ENCODE results near the gene SHISA5. TPM values are rescaled to one million over a fixed set of nuclear protein-coding genes. Genes with fewer than 3 reads are reported as not detected.

The SHISA5 gene
- total RNA-seq, 2 experiments from 2014 or later = 88.9 to 93.1 TPM

GRCh38 chr3:48428088-48428571 is 75.8 kb downstream of the SHISA5 start:
- Mint-ChIP-seq H3K9me3 (no peaks in the 10 kb centered on the region), H3K36me3 (peaks cover 4% of the 10 kb centered on the region), H3K4me1 (ENCODE audit: low read depth) (peaks cover 2% of the 10 kb centered on the region), H3K27me3 (no peaks in the 10 kb centered on the region), H3K4me3 (peak overlapping the region; percentile 28), H3K27ac (no peak overlapping the region)
- POLR2A ChIA-PET = interaction anchor here (1.0 kb wide), 2 partner anchors 11 to 46 kb away, joined by 3 read pairs; partner anchors contain the start of gene CCDC51
- intact Hi-C loops (cut with micrococcal nuclease) = no loop called here
- DNase-seq = no peak
- CTCF ChIA-PET = interaction anchor here (1.0 kb wide), 1 partner anchor 27 kb away, joined by 3 read pairs; no protein-coding TSS in a partner anchor

GRCh38 chr3:48427630-48427962 is 76.4 kb downstream of the SHISA5 start:
- Mint-ChIP-seq H3K27ac (no peak overlapping the region), H3K36me3 (peaks cover 4% of the 10 kb centered on the region), H3K4me1 (ENCODE audit: low read depth) (peaks cover 2% of the 10 kb centered on the region), H3K9me3 (no peaks in the 10 kb centered on the region), H3K27me3 (no peaks in the 10 kb centered on the region), H3K4me3 (peak overlapping the region; percentile 28)
- intact Hi-C loops (cut with micrococcal nuclease) = no loop called here
- CTCF ChIA-PET = interaction anchor here (9.5 kb wide), 1 partner anchor 8 kb away, joined by 60 read pairs; no protein-coding TSS in a partner anchor
- no peak for DNase-seq
- POLR2A ChIA-PET = no interaction called here

DNA sequence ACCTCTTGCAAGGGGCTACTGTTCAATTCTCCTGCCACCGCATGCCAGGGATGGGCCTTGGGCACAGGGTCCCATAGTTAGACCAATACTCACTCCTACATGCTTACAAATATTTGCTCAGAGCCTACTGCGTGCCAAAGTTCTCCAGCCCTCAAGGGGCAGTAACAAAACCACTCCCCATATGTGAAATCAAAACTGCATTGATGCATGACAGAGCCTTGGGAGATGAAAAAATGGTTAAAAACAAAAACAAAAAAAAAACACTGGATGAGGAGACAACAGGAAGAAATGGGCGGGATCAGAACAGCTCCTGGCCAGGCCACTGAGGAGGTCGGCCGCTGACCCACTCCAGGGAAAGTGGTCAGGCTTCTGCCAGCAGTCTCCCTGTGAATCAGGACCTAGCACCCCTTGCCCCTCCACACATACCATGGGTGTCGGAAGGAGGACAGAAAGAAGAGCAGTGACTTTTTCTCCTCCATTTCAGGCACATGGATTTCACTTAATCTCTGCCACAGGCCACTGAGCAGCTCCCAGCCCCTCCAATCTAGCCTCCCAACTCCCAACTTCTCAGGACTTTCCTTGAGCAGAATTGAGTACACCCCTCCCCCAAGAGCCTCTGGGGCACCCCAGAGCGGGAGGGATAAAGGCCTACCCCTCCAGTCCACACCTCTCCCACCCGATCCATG is 76.9 kb downstream of the SHISA5 start:
- ChIA-PET CTCF (interaction anchor here (9.5 kb wide), 1 partner anchor 8 kb away, joined by 60 read pairs; no protein-coding TSS in a partner anchor), POLR2A (no interaction called here)
- H3K4me1 Mint-ChIP-seq (ENCODE audit: low read depth) = peaks cover 2% of the 10 kb centered on the region
- H3K36me3 Mint-ChIP-seq = peaks cover 4% of the 10 kb centered on the region
- intact Hi-C loops (cut with micrococcal nuclease) = no loop called here
- no peaks in the 10 kb centered on the region for H3K27me3 Mint-ChIP-seq
- DNase-seq = no peak
- H3K27ac Mint-ChIP-seq = no peak overlapping the region
- no peaks in the 10 kb centered on the region for H3K9me3 Mint-ChIP-seq
- H3K4me3 Mint-ChIP-seq = no peak overlapping the region

DNA sequence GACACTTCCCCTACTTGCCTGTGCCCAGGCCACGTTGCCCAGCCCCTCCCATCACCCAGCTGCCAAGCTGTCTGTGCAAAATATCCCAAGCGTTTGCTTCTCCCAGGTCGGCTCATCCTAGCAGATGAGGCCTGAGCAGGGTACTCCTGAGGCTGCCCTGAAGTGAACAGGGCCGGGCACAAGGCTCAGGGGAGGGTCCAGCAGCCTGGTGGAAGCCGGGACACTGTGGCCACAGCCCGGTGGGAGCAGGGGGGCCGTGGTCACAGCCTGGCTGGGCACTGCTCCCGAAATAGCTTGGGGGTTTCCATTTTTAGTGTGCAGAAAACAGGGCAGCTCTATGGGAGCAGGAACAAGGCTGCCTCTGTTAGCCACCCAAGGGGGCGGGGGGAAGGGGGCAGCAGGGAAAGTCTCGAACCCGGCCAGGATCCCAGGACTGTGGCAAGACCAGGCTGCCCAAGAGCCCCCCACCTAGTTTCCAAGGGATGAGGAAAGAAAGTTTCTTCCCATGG is 77.5 kb downstream of the SHISA5 start:
- Mint-ChIP-seq H3K36me3 (no peaks in the 10 kb centered on the region), H3K9me3 (no peaks in the 10 kb centered on the region), H3K4me3 (no peak overlapping the region), H3K27me3 (no peaks in the 10 kb centered on the region), H3K4me1 (ENCODE audit: low read depth) (peaks cover 2% of the 10 kb centered on the region), H3K27ac (no peak overlapping the region)
- DNase-seq = no peak
- POLR2A ChIA-PET = no interaction called here
- intact Hi-C loops (cut with micrococcal nuclease) = no loop called here
- CTCF ChIA-PET = interaction anchor here (1.0 to 9.5 kb wide), 3 partner anchors 9 to 144 kb away, joined by 3 to 60 read pairs (median 6); no protein-coding TSS in a partner anchor

- Mint-ChIP-seq H3K4me3 (no peak overlapping the region), H3K36me3 (no peaks in the 10 kb centered on the region), H3K27ac (no peak overlapping the region), H3K4me1 (ENCODE audit: low read depth) (no peaks in the 10 kb centered on the region), H3K9me3 (no peaks in the 10 kb centered on the region), H3K27me3 (no peaks in the 10 kb centered on the region)
- ChIA-PET POLR2A (no interaction called here), CTCF (interaction anchor here (1.0 to 9.5 kb wide), 3 partner anchors 10 to 143 kb away, joined by 3 to 60 read pairs (median 6); no protein-coding TSS in a partner anchor)
- DNase-seq = no peak
- intact Hi-C loops (cut with micrococcal nuclease) = no loop called here
Measured at GRCh38 chr3:48425281-48425812, 78.6 kb downstream of the SHISA5 start.

DNA sequence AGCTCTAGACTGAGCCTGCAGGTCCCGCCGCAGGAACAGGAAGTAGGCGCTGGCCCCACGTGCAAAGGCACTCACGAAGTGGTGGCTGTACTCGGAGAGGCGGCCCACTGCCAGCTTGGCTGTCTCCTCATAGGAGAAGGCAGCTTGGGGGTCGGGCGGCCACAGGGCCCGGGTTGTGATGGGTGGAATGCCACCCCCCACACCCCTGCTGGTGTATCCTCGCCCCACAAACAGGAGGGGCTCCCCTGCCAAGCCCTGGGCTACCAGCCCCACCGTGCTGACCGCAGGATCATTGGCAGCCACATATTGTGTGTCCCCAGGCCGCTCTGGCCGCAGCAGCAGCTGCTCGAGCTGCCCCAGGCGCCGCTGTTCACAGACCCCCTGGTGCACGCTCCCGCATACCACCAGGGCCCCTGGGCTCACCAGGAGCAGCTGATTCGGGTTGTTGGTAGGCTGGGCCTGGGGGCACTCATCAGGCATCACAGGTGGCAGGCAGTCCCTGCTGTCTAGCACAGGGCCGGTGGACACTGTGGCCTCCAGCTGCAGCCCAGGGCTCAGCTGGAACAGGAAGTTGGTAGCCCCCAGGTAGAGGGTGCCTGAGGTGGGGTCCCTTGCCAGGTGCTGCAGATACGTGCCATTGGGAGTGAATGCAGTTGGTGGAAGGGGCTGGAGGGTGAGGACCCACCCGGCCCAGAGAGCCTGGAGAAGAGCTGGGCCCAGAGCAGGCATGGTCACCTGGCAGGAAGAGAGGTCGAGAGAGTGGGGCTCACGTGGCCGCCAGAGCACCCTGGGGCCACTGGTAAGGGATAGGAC is 79.9 kb downstream of the SHISA5 start:
- DNase-seq = no peak
- H3K4me3 Mint-ChIP-seq = no peak overlapping the region
- POLR2A ChIA-PET = no interaction called here
- CTCF ChIA-PET = interaction anchor here (0.6 to 9.5 kb wide), 4 partner anchors 11 to 150 kb away, joined by 3 to 60 read pairs (median 7); no protein-coding TSS in a partner anchor
- H3K27me3 Mint-ChIP-seq = no peaks in the 10 kb centered on the region
- intact Hi-C loops (cut with micrococcal nuclease) = no loop called here
- H3K27ac Mint-ChIP-seq = no peak overlapping the region
- H3K36me3 Mint-ChIP-seq = no peaks in the 10 kb centered on the region
- H3K4me1 Mint-ChIP-seq (ENCODE audit: low read depth) = no peaks in the 10 kb centered on the region
- H3K9me3 Mint-ChIP-seq = no peaks in the 10 kb centered on the region

GRCh38 chr3:48423241-48423882 is 80.6 kb downstream of the SHISA5 start:
- H3K27ac Mint-ChIP-seq = no peak overlapping the region
- POLR2A ChIA-PET = no interaction called here

GRCh38 chr3:48422681-48423080 is 81.3 kb downstream of the SHISA5 start:
- Mint-ChIP-seq H3K36me3 (no peaks in the 10 kb centered on the region), H3K4me1 (ENCODE audit: low read depth) (no peaks in the 10 kb centered on the region), H3K4me3 (no peak overlapping the region), H3K27me3 (no peaks in the 10 kb centered on the region), H3K27ac (no peak overlapping the region), H3K9me3 (no peaks in the 10 kb centered on the region)
- POLR2A ChIA-PET = no interaction called here
- intact Hi-C loops (cut with micrococcal nuclease) = no loop called here
- no peak for DNase-seq
- CTCF ChIA-PET = interaction anchor here (1.6 to 9.5 kb wide), 3 partner anchors 13 to 149 kb away, joined by 3 to 60 read pairs (median 11); no protein-coding TSS in a partner anchor

More at GRCh38 chr3:48423241-48423882, 80.6 kb downstream of the SHISA5 start:
- H3K9me3 Mint-ChIP-seq = no peaks in the 10 kb centered on the region
- no peak for DNase-seq
- no peak overlapping the region for H3K4me3 Mint-ChIP-seq
- H3K27me3 Mint-ChIP-seq = no peaks in the 10 kb centered on the region
- H3K36me3 Mint-ChIP-seq = no peaks in the 10 kb centered on the region
- intact Hi-C loops (cut with micrococcal nuclease) = no loop called here
- no peaks in the 10 kb centered on the region for H3K4me1 Mint-ChIP-seq (ENCODE audit: low read depth)
- CTCF ChIA-PET = interaction anchor here (0.6 to 9.5 kb wide), 4 partner anchors 12 to 150 kb away, joined by 3 to 60 read pairs (median 7); no protein-coding TSS in a partner anchor

GRCh38 chr3:48422272-48422671 is 81.7 kb downstream of the SHISA5 start:
- Mint-ChIP-seq H3K27me3 (no peaks in the 10 kb centered on the region), H3K4me3 (no peak overlapping the region), H3K9me3 (no peaks in the 10 kb centered on the region), H3K4me1 (ENCODE audit: low read depth) (no peaks in the 10 kb centered on the region), H3K36me3 (no peaks in the 10 kb centered on the region), H3K27ac (no peak overlapping the region)
- POLR2A ChIA-PET = no interaction called here
- intact Hi-C loops (cut with micrococcal nuclease) = no loop called here
- CTCF ChIA-PET = interaction anchor here (1.6 to 9.5 kb wide), 3 partner anchors 13 to 149 kb away, joined by 3 to 60 read pairs (median 11); no protein-coding TSS in a partner anchor
- no peak for DNase-seq

DNA sequence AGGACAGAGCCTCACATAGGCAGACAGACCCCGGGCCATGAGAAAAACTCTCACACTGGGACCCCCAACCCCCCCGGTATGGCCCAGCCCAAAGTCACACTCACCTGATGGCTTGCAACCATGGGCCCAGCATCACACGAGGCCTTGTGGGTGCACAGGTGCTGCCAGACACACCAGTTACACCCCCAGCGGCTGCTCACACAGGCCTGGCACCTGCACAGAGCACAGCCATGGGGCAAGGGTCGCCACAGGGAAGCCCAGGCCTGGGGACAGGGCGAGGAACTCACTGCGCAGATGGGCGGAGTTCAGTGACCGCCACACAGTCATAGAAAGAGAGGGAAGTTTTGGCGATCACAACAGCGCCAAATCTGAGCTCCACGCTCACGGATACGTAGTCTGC is 83.4 kb downstream of the SHISA5 start:
- Mint-ChIP-seq H3K4me3 (no peak overlapping the region), H3K4me1 (ENCODE audit: low read depth) (no peaks in the 10 kb centered on the region), H3K27ac (no peak overlapping the region), H3K9me3 (no peaks in the 10 kb centered on the region), H3K27me3 (no peaks in the 10 kb centered on the region), H3K36me3 (no peaks in the 10 kb centered on the region)
- no peak for DNase-seq
- intact Hi-C loops (cut with micrococcal nuclease) = no loop called here
- POLR2A ChIA-PET = no interaction called here
- CTCF ChIA-PET = interaction anchor here (9.5 kb wide), 1 partner anchor 15 kb away, joined by 60 read pairs; no protein-coding TSS in a partner anchor

GRCh38 chr3:48419597-48419996 is 84.4 kb downstream of the SHISA5 start:
- ChIA-PET CTCF (interaction anchor here (2.1 to 9.5 kb wide), 2 partner anchors 16 to 19 kb away, joined by 11 to 60 read pairs; no protein-coding TSS in a partner anchor), POLR2A (no interaction called here)
- intact Hi-C loops (cut with micrococcal nuclease) = no loop called here
- Mint-ChIP-seq H3K36me3 (no peaks in the 10 kb centered on the region), H3K27me3 (no peaks in the 10 kb centered on the region), H3K9me3 (no peaks in the 10 kb centered on the region), H3K27ac (no peak overlapping the region), H3K4me1 (ENCODE audit: low read depth) (no peaks in the 10 kb centered on the region), H3K4me3 (no peak overlapping the region)
- DNase-seq = no peak
